ENCODE data around the gene EN1.

EN1 gene

GRCh38 chr2:118851650-118852049 lies 4.2 kb upstream of the EN1 start:
- Histone ChIP-seq H3K4me3 (ENCODE audit: low read length, poor library complexity, severe bottlenecking) (no peak overlapping the region), H3K9ac (ENCODE audit: low read depth, low read length, poor library complexity, severe bottlenecking) (no peak overlapping the region), H3K4me1 (ENCODE audit: insufficient read depth, low read length, poor library complexity, severe bottlenecking) (no peaks in the 10 kb centered on the region), H2AFZ (ENCODE audit: low read length) (no peak overlapping the region), H3K9me3 (ENCODE audit: insufficient read depth, low read depth, low read length) (0 out of 2 replicates have a peak, but pooled peaks cover 3% of the 10 kb centered on the region), H3K36me3 (ENCODE audit: insufficient read depth, low read length) (no peaks in the 10 kb centered on the region), H3K79me2 (ENCODE audit: insufficient read depth, low read length) (no peaks in the 10 kb centered on the region), H3K9me2 (replicated peaks; ENCODE audit: low read depth, low read length) (no peaks in the 10 kb centered on the region), H3F3A (ENCODE audit: low read depth) (no peaks in the 10 kb centered on the region), H4K20me1 (ENCODE audit: insufficient read depth, low read length, poor library complexity, severe bottlenecking) (no peaks in the 10 kb centered on the region), H3K4me2 (ENCODE audit: low read depth, low read length, poor library complexity, severe bottlenecking) (no peak overlapping the region), H3K27me3 (ENCODE audit: insufficient read depth, low read length, poor library complexity, severe bottlenecking) (no peaks in the 10 kb centered on the region)
- TF ChIP-seq CTCF (conservative IDR thresholded peaks at IDR 0.05; ENCODE audit: low read length), result no peak
- no peak for TF ChIP-seq EZH2phosphoT487 (IDR thresholded peaks at IDR 0.05; ENCODE audit: borderline replicate concordance)

DNA sequence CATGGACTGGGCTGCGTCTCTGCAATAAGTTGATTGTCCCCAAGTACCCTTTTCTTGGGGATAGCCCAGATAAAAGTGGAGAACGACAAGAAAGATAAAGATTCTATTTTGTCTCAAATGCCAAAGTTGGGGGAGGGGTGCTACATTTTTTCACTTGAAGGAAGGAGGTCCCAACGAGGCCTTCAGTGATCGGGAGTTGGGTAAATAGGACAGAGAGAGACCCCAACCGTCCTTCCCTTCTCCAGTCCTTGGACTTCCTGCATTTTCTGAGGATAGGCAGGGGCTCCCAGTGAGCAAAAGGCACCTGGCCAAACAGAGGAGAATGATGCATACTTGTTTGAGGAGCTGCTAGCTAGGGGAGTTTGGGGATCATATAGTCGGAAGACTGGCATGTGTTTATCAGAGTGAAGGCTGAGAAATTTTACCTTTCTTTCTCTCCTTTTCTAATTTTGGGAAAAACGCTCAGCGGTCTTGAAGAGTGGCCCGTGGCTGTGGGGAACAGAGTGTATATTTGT lies 3.5 kb upstream of the EN1 start:
- H3K27me3 ChIP-seq (ENCODE audit: insufficient read depth, low read length, poor library complexity, severe bottlenecking), result no peaks in the 10 kb centered on the region
- no peak overlapping the region for H3K4me2 ChIP-seq (ENCODE audit: low read depth, low read length, poor library complexity, severe bottlenecking)
- TF ChIP-seq EZH2phosphoT487 (IDR thresholded peaks at IDR 0.05; ENCODE audit: borderline replicate concordance) (no peak), CTCF (conservative IDR thresholded peaks at IDR 0.05; ENCODE audit: low read length) (no peak)
- no peaks in the 10 kb centered on the region for H3K9me2 ChIP-seq (replicated peaks; ENCODE audit: low read depth, low read length)
- H3K4me3 ChIP-seq (ENCODE audit: low read length, poor library complexity, severe bottlenecking), result no peak overlapping the region
- H3K79me2 ChIP-seq (ENCODE audit: insufficient read depth, low read length), result no peaks in the 10 kb centered on the region
- H3F3A ChIP-seq (ENCODE audit: low read depth), result no peaks in the 10 kb centered on the region
- H3K9ac ChIP-seq (ENCODE audit: low read depth, low read length, poor library complexity, severe bottlenecking), result no peak overlapping the region
- no peaks in the 10 kb centered on the region for H3K9me3 ChIP-seq (ENCODE audit: insufficient read depth, low read depth, low read length)
- H3K4me1 ChIP-seq (ENCODE audit: insufficient read depth, low read length, poor library complexity, severe bottlenecking), result no peaks in the 10 kb centered on the region
- H4K20me1 ChIP-seq (ENCODE audit: insufficient read depth, low read length, poor library complexity, severe bottlenecking), result no peaks in the 10 kb centered on the region
- no peak overlapping the region for H2AFZ ChIP-seq (ENCODE audit: low read length)
- H3K36me3 ChIP-seq (ENCODE audit: insufficient read depth, low read length), result no peaks in the 10 kb centered on the region

DNA sequence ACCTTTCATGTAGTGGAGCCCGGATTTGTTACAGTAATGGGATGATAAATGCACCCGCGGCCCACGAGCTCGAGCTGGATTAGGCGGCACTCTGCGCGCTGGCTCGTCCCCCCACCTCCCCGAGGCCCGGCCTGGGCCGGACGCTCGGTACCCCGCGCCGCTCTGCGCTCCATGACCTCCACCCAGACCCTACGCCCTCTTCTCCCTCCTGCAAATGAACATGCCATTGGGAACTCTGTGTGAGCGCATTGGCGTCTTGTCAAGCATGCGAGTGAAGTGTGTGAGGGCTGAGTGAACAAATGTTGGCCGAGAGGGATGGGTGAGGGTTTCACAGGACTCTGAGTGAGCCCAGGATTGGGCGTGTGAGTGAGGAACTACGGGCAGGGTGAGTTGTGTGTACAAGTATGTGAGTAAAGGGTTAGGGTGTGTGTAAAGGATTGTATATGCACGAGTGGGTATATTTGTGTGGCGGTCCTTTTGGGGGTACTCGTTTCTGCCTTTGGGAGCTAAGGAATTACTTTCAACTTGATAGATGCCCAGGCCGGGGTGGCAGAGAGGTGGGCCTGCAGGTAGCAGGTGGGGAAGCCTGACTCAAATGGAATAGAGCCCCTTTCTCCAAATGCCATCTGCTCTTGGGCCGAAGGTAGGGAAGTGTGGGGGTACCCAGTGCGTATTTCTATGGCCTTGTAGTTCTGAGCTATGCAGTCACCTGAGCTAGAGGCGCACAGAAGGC lies 2.9 kb upstream of the EN1 start:
- Histone ChIP-seq H3K4me3 (ENCODE audit: low read length, poor library complexity, severe bottlenecking) (no peak overlapping the region), H3K9ac (ENCODE audit: low read depth, low read length, poor library complexity, severe bottlenecking) (no peak overlapping the region), H3K9me3 (ENCODE audit: insufficient read depth, low read depth, low read length) (no peaks in the 10 kb centered on the region), H3K4me2 (ENCODE audit: low read depth, low read length, poor library complexity, severe bottlenecking) (no peak overlapping the region), H3K9me2 (replicated peaks; ENCODE audit: low read depth, low read length) (no peaks in the 10 kb centered on the region), H2AFZ (ENCODE audit: low read length) (no peak overlapping the region), H4K20me1 (ENCODE audit: insufficient read depth, low read length, poor library complexity, severe bottlenecking) (no peaks in the 10 kb centered on the region), H3K4me1 (ENCODE audit: insufficient read depth, low read length, poor library complexity, severe bottlenecking) (no peaks in the 10 kb centered on the region), H3K79me2 (ENCODE audit: insufficient read depth, low read length) (no peaks in the 10 kb centered on the region), H3K36me3 (ENCODE audit: insufficient read depth, low read length) (no peaks in the 10 kb centered on the region), H3K27me3 (ENCODE audit: insufficient read depth, low read length, poor library complexity, severe bottlenecking) (no peaks in the 10 kb centered on the region), H3F3A (ENCODE audit: low read depth) (no peaks in the 10 kb centered on the region)
- TF ChIP-seq EZH2phosphoT487 (IDR thresholded peaks at IDR 0.05; ENCODE audit: borderline replicate concordance), result no peak
- no peak for TF ChIP-seq CTCF (conservative IDR thresholded peaks at IDR 0.05; ENCODE audit: low read length)

Measured in Loucy (cell line).